Right ventricle myocardium inferior (tissue), 1 donor: ENCODE data around the gene MGAT5. TPM values are rescaled to one million over a fixed set of nuclear protein-coding genes. Genes with fewer than 3 reads are reported as not detected.

Experiments
- ATAC-seq: fragments of 200-7000 bp; cut with Tn5 transposase; one replicate; pipeline ENCODE4 v1.9.1; 2020; ENCODE audit warnings: mild to moderate bottlenecking, moderate library complexity
- DNase-seq: peaks from one replicate; pipeline ENCODE4 v3.0.0; 2021; ENCODE audit errors: missing footprints
- intact Hi-C: fragments of 100-400 bp; cut with DNase I; formaldehyde crosslinking; loops from one replicate; pipeline ENCODE4 v1.11.0; 2022
- long read RNA-seq: library from polyadenylated mRNA; unstranded; transcript quantifications from one replicate; pipeline ENCODE4 v2.0.0, GENCODE V29; 2021
- total RNA-seq: library from RNA; stranded (reverse); fragmentation: NEBNext Ultra II Directional; extraction: Animal tissue kit (Norgen Biotek cat#: 25700); gene quantifications from one replicate; pipeline ENCODE4 v1.2.1, GENCODE V29; 2021
- donor health status: DM: no; HTN: yes; CAD: no; lungs with severe emphysema.

MGAT5 gene
- 92.3 TPM for total RNA-seq
- long read RNA-seq, partial matches to known transcripts: 0 of 24 reads
- long read RNA-seq, other reads (novel, unspliced or antisense): 24 of 24 reads

GRCh38 chr2:134253804-134254203 lies at the start of gene MGAT5:
TSS of gene MGAT5 (plus strand) at chr2:134254072. CDS start at chr2:134254404, 332 bp downstream.
- peak; percentile 11 for ATAC-seq
- intact Hi-C loops: no loop called here
- no peak for DNase-seq

GRCh38 chr2:134205087-134205486 lies 48.8 kb upstream of the MGAT5 start:
- ATAC-seq: no peak
- intact Hi-C loops: loop anchor here (5.0 kb wide), 2 partner anchors 52 to 88 kb away; no protein-coding TSS in a partner anchor
- DNase-seq: no peak

DNA sequence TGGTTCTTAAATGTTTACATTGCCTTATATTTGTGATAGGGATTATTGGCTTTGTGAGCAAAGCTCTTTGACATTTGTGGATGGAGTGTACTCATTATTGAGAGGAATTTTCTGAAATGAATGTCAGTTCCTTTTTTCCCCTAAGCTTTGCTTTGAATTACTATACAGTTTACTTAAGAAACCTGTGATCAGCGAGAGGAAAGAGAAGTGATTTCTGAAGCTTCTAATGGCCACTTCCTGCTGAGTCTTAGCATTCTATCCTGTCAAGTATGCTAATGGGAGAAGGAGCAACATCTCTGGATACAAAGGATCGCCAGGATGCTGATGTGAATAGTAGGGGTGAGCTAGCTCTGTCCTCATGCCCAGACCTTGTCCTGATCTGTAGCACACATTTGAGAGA lies 47.8 kb upstream of the MGAT5 start:
- intact Hi-C loops: loop anchor here (5.0 kb wide), 2 partner anchors 51 to 89 kb away; no protein-coding TSS in a partner anchor
- ATAC-seq (no peak), DNase-seq (no peak)

- intact Hi-C loops: loop anchor here (5.0 kb wide), 2 partner anchors 51 to 89 kb away; no protein-coding TSS in a partner anchor
- DNase-seq (peak; percentile 68), ATAC-seq (peak; percentile 71)
Observed at GRCh38 chr2:134206573-134206972, 47.3 kb upstream of the MGAT5 start.

DNA sequence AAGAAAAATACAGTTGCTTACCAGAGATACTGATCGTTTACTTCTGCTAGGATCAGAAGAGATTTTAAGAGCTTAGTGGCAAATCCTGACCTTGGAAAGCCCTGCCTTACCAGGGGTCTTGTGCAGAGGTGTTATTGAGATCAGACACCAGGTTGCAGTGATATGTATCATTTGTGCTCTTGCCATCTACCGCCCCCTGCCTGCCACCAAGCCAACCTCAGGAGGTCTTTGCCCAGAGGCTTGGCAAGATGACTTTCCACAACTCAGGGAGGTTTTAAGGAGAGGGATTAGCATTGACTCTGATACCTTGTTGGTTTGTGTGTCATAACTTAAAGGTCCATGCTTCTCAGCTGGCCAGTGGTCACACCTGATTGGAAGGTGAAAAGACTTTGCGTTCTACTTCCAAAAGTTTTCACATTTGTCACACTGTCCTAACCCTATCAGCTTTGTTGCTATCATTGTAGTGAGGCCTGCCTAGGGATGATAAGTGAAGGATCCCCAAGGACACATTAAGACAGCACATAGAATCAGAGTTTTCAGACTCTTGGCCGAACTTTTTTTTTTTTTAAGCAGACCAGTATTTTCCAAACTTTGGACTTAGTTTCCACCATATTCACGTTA lies 46.2 kb upstream of the MGAT5 start:
- intact Hi-C loops: loop anchor here (5.0 kb wide), 2 partner anchors 50 to 90 kb away; no protein-coding TSS in a partner anchor
- no peak for DNase-seq
- peak; percentile 49 for ATAC-seq

DNA sequence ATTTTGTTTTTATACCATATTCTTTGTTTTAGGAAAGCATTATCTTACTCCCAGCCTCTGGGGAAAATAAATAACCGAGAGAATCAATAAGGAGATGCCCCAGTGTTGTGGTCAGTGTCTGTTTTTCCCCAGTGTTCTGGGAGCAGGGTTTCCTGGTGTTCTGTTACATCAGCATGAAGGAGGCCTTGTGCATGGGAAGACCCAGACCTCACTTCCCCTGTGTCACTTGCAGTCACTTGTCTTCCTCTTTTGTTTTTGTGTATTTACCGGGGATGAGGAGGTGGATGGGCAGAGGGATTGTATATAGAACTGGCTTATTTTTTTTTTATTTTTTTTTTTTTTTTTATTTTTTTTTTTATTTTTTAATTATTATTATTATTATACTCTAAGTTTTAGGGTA lies 45.0 kb upstream of the MGAT5 start:
- ATAC-seq: no peak
- no peak for DNase-seq
- intact Hi-C loops: loop anchor here (5.0 kb wide), 2 partner anchors 48 to 92 kb away; no protein-coding TSS in a partner anchor

DNA sequence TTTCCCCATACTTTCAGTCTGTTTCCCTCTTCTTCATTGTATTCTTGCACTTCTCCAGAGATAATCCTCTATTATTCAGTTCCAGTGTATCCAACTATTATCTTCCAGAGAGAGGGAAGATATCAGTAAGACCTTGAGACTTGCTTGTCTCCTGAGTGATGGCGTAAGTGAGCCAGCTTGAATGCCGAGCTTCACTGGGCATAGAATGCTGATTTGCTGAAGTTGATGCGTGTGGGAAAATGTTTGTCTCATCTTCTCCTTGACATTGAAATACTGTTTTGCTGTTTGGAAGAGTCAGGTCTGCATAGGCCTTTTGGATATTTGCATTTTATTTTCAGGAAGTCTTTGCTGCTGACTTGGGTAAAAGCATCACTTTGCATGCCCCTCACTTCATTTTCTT lies 41.1 kb upstream of the MGAT5 start:
- intact Hi-C loops: no loop called here
- ATAC-seq: no peak

GRCh38 chr2:134216152-134216829 lies 37.6 kb upstream of the MGAT5 start:
- DNase-seq (no peak), ATAC-seq (no peak)
- intact Hi-C loops: no loop called here

More for the DNA sequence above, 41.1 kb upstream of the MGAT5 start:
- no peak for DNase-seq

DNA sequence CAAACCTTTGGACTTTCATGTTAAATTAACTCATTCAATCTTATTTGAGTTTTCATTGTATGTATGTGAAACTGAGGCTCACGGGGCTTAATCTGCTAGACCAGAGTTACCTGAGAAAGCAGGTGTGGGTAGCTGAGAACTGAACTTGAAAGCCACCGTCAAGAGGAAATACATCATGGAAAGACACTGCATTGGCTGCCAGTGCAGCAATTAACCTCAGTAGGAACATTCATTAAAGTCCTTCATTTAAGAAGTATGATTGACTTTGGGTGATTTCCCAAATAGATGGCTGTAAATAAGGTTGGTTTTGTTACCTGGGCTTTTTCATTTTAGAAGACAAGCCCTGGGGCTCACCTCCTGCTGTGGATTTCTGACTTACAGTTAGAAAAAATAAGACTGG lies 36.5 kb upstream of the MGAT5 start:
- ATAC-seq (no peak), DNase-seq (no peak)
- intact Hi-C loops: no loop called here

GRCh38 chr2:134217924-134218323 lies 35.9 kb upstream of the MGAT5 start:
- intact Hi-C loops: no loop called here
- ATAC-seq (no peak), DNase-seq (no peak)

DNA sequence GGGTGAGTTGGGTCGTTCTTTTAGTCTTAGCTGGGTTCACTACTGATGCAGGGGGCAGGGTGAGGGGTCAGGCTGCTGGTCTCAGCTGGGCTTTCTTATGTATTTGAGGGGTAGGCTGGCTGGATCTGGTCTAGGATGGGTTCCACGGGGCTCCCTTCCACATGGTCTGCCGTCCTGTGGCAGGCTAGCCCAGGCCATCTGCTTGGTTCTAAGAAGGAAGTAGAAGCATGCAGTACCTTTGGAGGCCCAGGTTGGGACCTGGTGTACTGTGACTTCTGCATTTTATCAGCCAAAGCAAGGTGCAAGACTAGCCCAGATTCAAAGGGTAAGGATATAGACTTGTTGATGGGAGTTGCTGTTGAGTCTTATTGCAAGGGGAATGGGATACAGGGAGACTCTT lies 35.5 kb upstream of the MGAT5 start:
- ATAC-seq (no peak), DNase-seq (no peak)
- intact Hi-C loops: no loop called here

DNA sequence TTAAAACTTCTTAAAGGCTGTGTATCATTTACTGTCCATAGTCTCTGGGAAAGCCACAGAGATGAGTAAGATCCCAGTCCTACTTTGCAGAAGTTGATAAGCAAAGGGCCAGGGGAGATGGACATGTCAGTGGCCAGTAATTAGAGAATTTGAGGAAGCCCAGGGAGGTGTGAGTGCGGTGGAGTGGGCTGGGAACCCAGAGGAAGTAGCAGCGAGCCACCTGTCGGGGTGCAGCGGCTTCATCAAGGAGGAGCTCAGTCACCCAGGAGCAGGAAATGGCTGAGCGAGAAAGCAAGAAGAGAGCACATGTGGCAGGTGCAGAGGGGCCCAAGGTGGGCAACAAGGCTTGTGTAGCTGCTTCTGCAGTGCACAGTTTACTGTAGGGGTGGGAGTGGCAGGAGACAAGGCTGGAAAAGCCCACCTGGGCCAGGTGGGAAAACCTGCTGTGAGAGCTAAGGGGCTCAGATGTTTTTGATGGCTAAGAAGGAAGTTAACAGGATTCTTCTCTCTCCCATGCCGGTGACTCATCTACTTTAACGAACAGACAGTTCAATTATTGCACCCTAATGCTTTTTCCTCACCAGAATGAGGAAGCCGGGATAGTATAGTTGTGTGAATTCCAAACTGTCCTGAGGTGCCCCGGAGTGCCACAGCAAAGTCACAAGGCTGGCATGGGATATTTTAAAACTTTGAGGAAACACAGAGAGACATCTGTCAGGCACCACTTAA lies 34.8 kb upstream of the MGAT5 start:
- peak; percentile 68 for DNase-seq
- intact Hi-C loops: no loop called here
- peak; percentile 81 for ATAC-seq

DNA sequence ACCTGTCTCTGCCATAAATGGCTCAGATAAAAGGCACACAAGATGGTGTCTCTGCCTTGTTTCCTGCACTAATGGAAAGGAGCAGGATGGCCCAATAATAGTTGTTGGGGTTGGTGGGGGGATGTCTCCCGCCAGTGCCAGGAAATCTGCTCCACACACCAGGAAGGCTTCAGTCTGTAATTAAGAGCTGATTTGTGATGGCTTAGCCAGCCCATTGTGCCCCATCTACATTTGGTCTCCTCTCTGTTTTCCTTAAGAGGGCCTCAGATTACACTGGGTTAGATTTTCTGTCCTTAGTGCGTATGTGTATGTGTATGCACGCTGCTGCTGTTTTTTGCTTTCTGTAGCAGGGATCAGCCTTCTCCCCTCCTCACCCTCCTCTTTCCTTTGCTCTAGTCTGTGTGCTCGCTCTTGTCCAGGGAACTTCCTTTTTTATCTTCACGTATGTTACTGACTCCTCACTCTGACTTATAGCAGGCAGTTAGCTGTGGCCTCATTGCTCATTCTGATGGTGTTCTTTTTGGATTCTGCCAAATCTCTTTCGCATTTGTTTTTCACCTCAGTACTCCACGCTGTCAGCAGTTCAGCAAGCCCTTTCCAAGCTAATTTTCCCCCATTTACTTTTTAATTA lies 33.4 kb upstream of the MGAT5 start:
- intact Hi-C loops: no loop called here
- ATAC-seq: peak; percentile 39
- DNase-seq: no peak

DNA sequence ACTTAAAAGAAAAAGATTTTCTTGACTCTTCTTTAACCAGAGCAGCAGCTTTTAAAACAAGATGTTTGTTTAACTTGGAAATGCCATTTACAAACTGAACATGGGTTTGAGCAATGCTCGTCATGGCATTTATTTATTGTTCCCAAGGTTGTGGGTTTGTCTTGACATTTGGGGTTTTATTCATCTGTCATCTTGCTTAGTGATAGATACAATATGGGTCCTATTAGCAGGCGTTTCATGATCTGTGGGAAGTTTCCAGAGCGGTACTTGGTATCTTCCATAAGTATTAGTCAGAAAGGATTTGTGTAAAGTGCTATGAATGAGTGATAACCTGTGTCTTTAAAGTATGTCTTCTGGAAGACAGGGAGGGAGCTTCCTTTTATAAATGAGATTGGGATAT lies 29.9 kb upstream of the MGAT5 start:
- intact Hi-C loops: no loop called here
- DNase-seq (no peak), ATAC-seq (no peak)

DNA sequence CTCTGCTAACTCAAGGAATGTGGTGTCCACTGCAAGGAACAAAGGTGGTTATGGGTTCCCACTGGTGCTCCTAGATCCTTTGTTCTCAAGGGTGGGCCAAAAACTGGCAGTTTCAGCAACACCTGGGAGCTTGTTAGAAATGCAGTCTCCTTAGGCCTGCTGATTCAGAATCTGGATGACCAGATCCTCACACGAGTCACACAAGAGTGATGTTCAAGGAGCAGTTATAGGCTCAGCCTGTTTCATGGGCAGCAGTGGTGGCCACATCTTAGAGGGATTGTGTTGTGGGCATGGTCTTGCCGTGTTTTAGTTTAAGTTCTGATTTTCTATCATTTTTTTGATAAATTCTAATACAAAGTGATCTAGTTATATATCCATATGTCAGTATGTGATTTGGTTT lies 28.7 kb upstream of the MGAT5 start:
- ATAC-seq (no peak), DNase-seq (no peak)
- intact Hi-C loops: no loop called here

DNA sequence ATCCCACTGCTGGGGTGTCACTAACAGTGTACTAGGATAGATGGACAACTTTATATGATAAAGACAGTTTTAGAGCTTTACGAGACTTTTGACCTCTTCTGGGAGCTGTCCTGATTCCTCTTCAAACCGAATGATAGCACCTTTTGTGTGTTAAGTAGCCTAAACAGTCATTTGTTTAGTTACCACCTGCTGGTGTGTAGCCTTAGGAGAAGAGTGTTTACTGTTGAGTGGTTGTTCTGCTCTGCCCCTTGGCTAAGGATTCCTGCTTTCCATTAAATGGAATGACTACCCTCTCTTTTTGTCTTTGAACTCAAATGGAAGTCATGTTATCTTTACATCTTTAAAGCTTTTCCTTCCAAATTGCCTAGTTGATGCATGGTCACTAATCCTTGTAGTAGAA lies 28.0 kb upstream of the MGAT5 start:
- ATAC-seq (no peak), DNase-seq (no peak)
- intact Hi-C loops: no loop called here

DNA sequence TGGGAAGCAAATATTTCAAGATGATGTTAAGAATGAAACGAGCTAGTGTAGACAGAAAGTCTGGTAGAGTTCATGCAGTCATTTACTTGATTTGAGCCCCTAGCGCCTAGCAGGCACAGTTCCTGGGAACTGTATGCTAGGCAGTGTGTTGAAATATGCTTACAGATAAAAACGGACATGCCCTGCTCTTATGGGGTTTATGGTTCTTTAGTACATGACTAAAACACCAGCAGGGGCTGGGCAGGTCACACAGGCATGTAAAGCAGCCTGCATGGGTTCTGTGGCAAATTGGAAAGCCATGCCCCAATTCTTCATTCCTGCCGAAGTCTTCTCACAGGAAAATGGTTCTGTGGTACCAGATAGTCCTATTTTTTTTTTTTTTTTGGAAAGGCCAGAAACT lies 27.3 kb upstream of the MGAT5 start:
- ATAC-seq (no peak), DNase-seq (no peak)
- intact Hi-C loops: no loop called here

GRCh38 chr2:134227666-134228065 lies 26.2 kb upstream of the MGAT5 start:
- DNase-seq: no peak
- ATAC-seq: no peak
- intact Hi-C loops: no loop called here

- no peak for ATAC-seq
- DNase-seq: no peak
- intact Hi-C loops: no loop called here
Observed at GRCh38 chr2:134228493-134228903, 25.4 kb upstream of the MGAT5 start.
